Hepatocyte (in vitro differentiated cells): ENCODE results near the gene NDUFA11. TPM values are rescaled to one million over a fixed set of nuclear protein-coding genes. Genes with fewer than 3 reads are reported as not detected.

Experiments
- DNase-seq: peaks from one replicate; pipeline ENCODE4 v3.0.0-alpha.2; 2016; ENCODE audit warnings: low spot score
- H2AFZ ChIP-seq: fragments of 200-600 bp; sonication (generic); 2 replicates; pipeline ENCODE4 v1.6.0; 2016; ENCODE audit warnings: antibody characterized with exemption, mild to moderate bottlenecking
- H3K27ac ChIP-seq: fragments of 200-600 bp; sonication (generic); 2 replicates; pipeline ENCODE4 v1.5.1; 2016; ENCODE audit warnings: mild to moderate bottlenecking
- H3K27me3 ChIP-seq: fragments of 200-600 bp; sonication (generic); 2 replicates; pipeline ENCODE4 v1.6.1; 2016
- H3K36me3 ChIP-seq: fragments of 200-600 bp; sonication (generic); replicated peaks from 2 replicates; pipeline ENCODE4 v1.5.1; 2016; ENCODE audit warnings: low read depth; ENCODE audit not compliant: insufficient read depth
- H3K4me1 ChIP-seq: fragments of 200-600 bp; sonication (generic); 2 replicates; pipeline ENCODE4 v1.5.1; 2016; ENCODE audit warnings: mild to moderate bottlenecking, moderate library complexity; ENCODE audit not compliant: insufficient read depth
- H3K4me2 ChIP-seq: fragments of 200-600 bp; sonication (generic); 2 replicates; pipeline ENCODE4 v1.6.0; 2016
- H3K4me3 ChIP-seq: fragments of 200-600 bp; sonication (generic); 2 replicates; pipeline ENCODE4 v1.5.1; 2016; ENCODE audit warnings: mild to moderate bottlenecking
- H3K79me2 ChIP-seq: fragments of 200-600 bp; sonication (generic); 2 replicates; pipeline ENCODE4 v1.6.0; 2017; ENCODE audit warnings: mild to moderate bottlenecking
- H3K9me2 ChIP-seq: fragments of 200-600 bp; sonication (generic); replicated peaks from 2 replicates; pipeline ENCODE4 v1.6.0; 2017; ENCODE audit warnings: mild to moderate bottlenecking; ENCODE audit not compliant: insufficient read depth
- H3K9me3 ChIP-seq: fragments of 200-600 bp; sonication (generic); 2 replicates; pipeline ENCODE4 v1.5.1; 2016; ENCODE audit warnings: low read depth, mild to moderate bottlenecking
- H4K20me1 ChIP-seq: fragments of 200-600 bp; sonication (generic); 2 replicates; pipeline ENCODE4 v1.6.0; 2016; ENCODE audit warnings: mild to moderate bottlenecking; ENCODE audit not compliant: insufficient read depth, poor library complexity, severe bottlenecking
- EZH2 ChIP-seq: fragments of 200-600 bp; sonication (generic); IDR thresholded peaks from 2 replicates; pipeline ENCODE4 v1.6.1; 2016; ENCODE audit warnings: antibody characterized with exemption, mild to moderate bottlenecking, borderline replicate concordance
- EZH2phosphoT487 ChIP-seq: fragments of 200-600 bp; sonication (generic); IDR thresholded peaks from one replicate; pipeline ENCODE4 v1.6.1; 2018; ENCODE audit warnings: antibody characterized with exemption, mild to moderate bottlenecking, low read depth, moderate library complexity; ENCODE audit not compliant: unreplicated experiment, severe bottlenecking
- WGBS: methylation state at CpG from one replicate; pipeline ENCODE4 v1.1.6; 2016; ENCODE audit warnings: low lambda C conversion rate; ENCODE audit errors: missing lambda C conversion rate; 5-methylcytosine and 5-hydroxymethylcytosine counted together
- polyA plus RNA-seq: library from polyadenylated mRNA; unstranded; fragments of >200 nt; fragmentation: Nextera tagmentation; extraction: Ambion mirVana; gene quantifications from 2 replicates; pipeline ENCODE4 v1.2.1, GENCODE V29; 2016
- total RNA-seq: library from RNA; depleted of rRNA; stranded (reverse); fragments of >200 nt; gene quantifications from 2 replicates; pipeline ENCODE4 v1.2.3, GENCODE V29; 2014
- TF ChIP-seq, protein P1 (sequence below): fragments of 200-600 bp; sonication (generic); IDR thresholded peaks from 2 replicates; pipeline ENCODE4 v1.5.1; 2016; ENCODE audit warnings: antibody characterized with exemption, mild to moderate bottlenecking; ENCODE audit not compliant: poor library complexity

Gene NDUFA11
- 158 and 171 TPM in 2 replicates for total RNA-seq
- polyA plus RNA-seq: 437 and 441 TPM in 2 replicates

- Histone ChIP-seq H3K4me3 (peak within 1 kb of the TSS; percentile 96), H3K9me2 (no peaks in the 10 kb centered on the region), H3K9me3 (no peaks in the 10 kb centered on the region), H3K27ac (peak within 1 kb of the TSS; percentile 97), H3K4me2 (peak within 1 kb of the TSS; percentile 63), H3K79me2 (peaks cover 58% of the 10 kb centered on the region), H3K27me3 (no peaks in the 10 kb centered on the region), H2AFZ (peak within 1 kb of the TSS; percentile 89), H3K4me1 (peaks cover 5% of the 10 kb centered on the region), H4K20me1 (peaks cover 11% of the 10 kb centered on the region), H3K36me3 (no peaks in the 10 kb centered on the region)
- TF ChIP-seq EZH2phosphoT487: no peak
- TF ChIP-seq EZH2: no peak
- TF ChIP-seq, protein P1, sequence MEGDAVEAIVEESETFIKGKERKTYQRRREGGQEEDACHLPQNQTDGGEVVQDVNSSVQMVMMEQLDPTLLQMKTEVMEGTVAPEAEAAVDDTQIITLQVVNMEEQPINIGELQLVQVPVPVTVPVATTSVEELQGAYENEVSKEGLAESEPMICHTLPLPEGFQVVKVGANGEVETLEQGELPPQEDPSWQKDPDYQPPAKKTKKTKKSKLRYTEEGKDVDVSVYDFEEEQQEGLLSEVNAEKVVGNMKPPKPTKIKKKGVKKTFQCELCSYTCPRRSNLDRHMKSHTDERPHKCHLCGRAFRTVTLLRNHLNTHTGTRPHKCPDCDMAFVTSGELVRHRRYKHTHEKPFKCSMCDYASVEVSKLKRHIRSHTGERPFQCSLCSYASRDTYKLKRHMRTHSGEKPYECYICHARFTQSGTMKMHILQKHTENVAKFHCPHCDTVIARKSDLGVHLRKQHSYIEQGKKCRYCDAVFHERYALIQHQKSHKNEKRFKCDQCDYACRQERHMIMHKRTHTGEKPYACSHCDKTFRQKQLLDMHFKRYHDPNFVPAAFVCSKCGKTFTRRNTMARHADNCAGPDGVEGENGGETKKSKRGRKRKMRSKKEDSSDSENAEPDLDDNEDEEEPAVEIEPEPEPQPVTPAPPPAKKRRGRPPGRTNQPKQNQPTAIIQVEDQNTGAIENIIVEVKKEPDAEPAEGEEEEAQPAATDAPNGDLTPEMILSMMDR: no peak
- WGBS: 1% methylated on average over 57 of the region's 57 CpGs
- DNase-seq: peak; percentile 99
Observed at GRCh38 chr19:5903624-5904351, at the start of gene NDUFA11. TSS of gene NDUFA11 (minus strand) at chr19:5903790. CDS start at chr19:5903708, 82 bp downstream.

DNA sequence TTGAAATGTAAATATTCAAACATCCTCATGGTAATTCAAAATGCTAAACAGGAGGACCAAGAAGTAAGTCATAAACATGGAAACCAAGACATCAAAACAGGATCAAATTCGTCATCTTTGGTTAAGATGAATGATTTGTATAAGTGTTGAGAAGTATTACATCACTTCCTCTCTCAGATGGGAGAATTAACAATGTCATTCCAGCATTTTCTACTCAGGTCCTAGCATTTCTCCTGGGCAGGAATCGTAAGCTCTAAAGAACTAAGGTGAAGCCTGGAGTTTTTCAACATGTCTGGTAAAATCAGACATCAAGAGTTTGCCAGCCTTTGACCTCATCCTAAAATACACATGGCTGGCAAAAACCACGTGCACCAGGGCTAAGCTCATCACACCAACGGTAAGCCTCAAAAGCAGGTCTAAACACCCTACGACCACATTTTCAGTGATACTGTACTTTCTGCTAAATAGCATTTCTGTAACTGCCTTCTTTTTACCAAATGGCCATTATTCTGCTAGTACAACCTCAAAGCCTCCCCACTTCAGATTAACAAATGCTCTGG is 49.5 kb upstream of the NDUFA11 start:
- TF ChIP-seq EZH2: no peak
- TF ChIP-seq, protein P1: no peak
- no peak for TF ChIP-seq EZH2phosphoT487
- no peaks in the 10 kb centered on the region for H3K36me3 ChIP-seq
- no peaks in the 10 kb centered on the region for H3K27me3 ChIP-seq
- H3K9me2 ChIP-seq: no peaks in the 10 kb centered on the region
- 51% methylated on average over 5 of the region's 5 CpGs for whole genome bisulfite sequencing
- H2AFZ ChIP-seq: no peak overlapping the region
- H4K20me1 ChIP-seq: peaks cover 69% of the 10 kb centered on the region
- H3K4me2 ChIP-seq: peak overlapping the region; percentile 71
- no peak for DNase-seq
- peaks cover 87% of the 10 kb centered on the region for H3K4me1 ChIP-seq
- no peaks in the 10 kb centered on the region for H3K9me3 ChIP-seq
- H3K27ac ChIP-seq: peak overlapping the region; percentile 82
- peaks cover 95% of the 10 kb centered on the region for H3K79me2 ChIP-seq
- no peak overlapping the region for H3K4me3 ChIP-seq

- Histone ChIP-seq H4K20me1 (peaks cover 63% of the 10 kb centered on the region), H3K4me2 (no peak overlapping the region), H3K4me1 (peaks cover 86% of the 10 kb centered on the region), H3K27ac (peak overlapping the region; percentile 82), H3K9me2 (no peaks in the 10 kb centered on the region), H3K9me3 (no peaks in the 10 kb centered on the region), H3K79me2 (peaks cover 95% of the 10 kb centered on the region), H3K36me3 (no peaks in the 10 kb centered on the region), H3K27me3 (no peaks in the 10 kb centered on the region), H2AFZ (no peak overlapping the region), H3K4me3 (no peak overlapping the region)
- WGBS: 81% methylated on average over 18 of the region's 18 CpGs
- DNase-seq: no peak
- no peak for TF ChIP-seq EZH2
- TF ChIP-seq, protein P1: no peak
- no peak for TF ChIP-seq EZH2phosphoT487
Observed at GRCh38 chr19:5952193-5953029, 48.8 kb upstream of the NDUFA11 start.
